HepG2 (cell line): Measurements from ENCODE around the gene PTPRN. TPM values are rescaled to one million over a fixed set of nuclear protein-coding genes. Genes with fewer than 3 reads are reported as not detected.

Experiments
- ATF6 ChIP-seq: sonication (generic); formaldehyde crosslinking; conservative IDR thresholded peaks from 2 replicates; pipeline ENCODE4 v1.4.0; 2020; ENCODE audit warnings: missing genetic modification reagents
- CHD4 ChIP-seq: fragments of 200-600 bp; sonication (generic); IDR thresholded peaks from 2 replicates; pipeline ENCODE4 v1.7.0; 2017; ENCODE audit warnings: mild to moderate bottlenecking, low read length, borderline replicate concordance
- KLF16 ChIP-seq, 2 experiments: sonication (generic) in 1 of 2; formaldehyde crosslinking in 1 of 2; IDR thresholded peaks; 2 replicates each; pipeline versions ENCODE4 v1.6.1 to v1.8.0; 2016 to 2023; ENCODE audit warnings: missing genetic modification reagents in 2 of 2, missing compliant biosample characterization in 1 of 2
- MBNL3 ChIP-seq: fragments of 250-450 bp; sonication (Bioruptor Pico); conservative IDR thresholded peaks from 2 replicates; pipeline ENCODE4 v1.8.0; 2022; ENCODE audit warnings: mild to moderate bottlenecking, inconsistent platforms
- MIER2 ChIP-seq: IDR thresholded peaks from 2 replicates; pipeline ENCODE4 v1.6.1; 2016; ENCODE audit warnings: missing biosample characterization, missing genetic modification reagents
- RXRB ChIP-seq: IDR thresholded peaks from 2 replicates; pipeline ENCODE4 v1.6.1; 2016; ENCODE audit warnings: borderline replicate concordance, missing genetic modification reagents, missing compliant biosample characterization
- SKIL ChIP-seq: sonication (generic); formaldehyde crosslinking; IDR thresholded peaks from 2 replicates; pipeline ENCODE4 v1.8.0; 2022; ENCODE audit warnings: missing genetic modification reagents, mild to moderate bottlenecking, moderate library complexity, borderline replicate concordance
- TGIF2 ChIP-seq: IDR thresholded peaks from 2 replicates; pipeline ENCODE4 v1.6.1; 2016; ENCODE audit warnings: control low read depth, missing compliant biosample characterization
- THAP7 ChIP-seq: sonication (generic); formaldehyde crosslinking; IDR thresholded peaks from 2 replicates; pipeline ENCODE4 v1.8.1; 2023; ENCODE audit warnings: mild to moderate bottlenecking, missing genetic modification reagents
- ZBTB10 ChIP-seq: sonication (generic); formaldehyde crosslinking; IDR thresholded peaks from 2 replicates; pipeline ENCODE4 v1.4.0; 2020; ENCODE audit warnings: missing genetic modification reagents, borderline replicate concordance
- ZBTB2 ChIP-seq: sonication (generic); formaldehyde crosslinking; IDR thresholded peaks from 2 replicates; pipeline ENCODE4 v1.8.0; 2022; ENCODE audit warnings: low read depth, missing genetic modification reagents
- ZBTB42 ChIP-seq: sonication (generic); formaldehyde crosslinking; IDR thresholded peaks from 2 replicates; pipeline ENCODE4 v1.5.0; 2020; ENCODE audit warnings: mild to moderate bottlenecking, missing genetic modification reagents
- ZNF788 ChIP-seq: sonication (generic); formaldehyde crosslinking; IDR thresholded peaks from 2 replicates; pipeline ENCODE4 v1.5.0; 2020; ENCODE audit warnings: mild to moderate bottlenecking, missing genetic modification reagents, borderline replicate concordance
- ZNF800 ChIP-seq: sonication (generic); formaldehyde crosslinking; IDR thresholded peaks from 2 replicates; pipeline ENCODE4 v1.4.0; 2020; ENCODE audit warnings: missing genetic modification reagents
- ZSCAN20 ChIP-seq: sonication (generic); formaldehyde crosslinking; IDR thresholded peaks from 2 replicates; pipeline ENCODE4 v1.4.0; 2020; ENCODE audit warnings: missing genetic modification reagents, mild to moderate bottlenecking, borderline replicate concordance
- polyA plus RNA-seq, 8 experiments: library from polyadenylated mRNA; depleted of rRNA in 3 of 8; stranded (reverse) in 7 of 8; unstranded in 1 of 8; fragments of >200 nt; fragmentation: Illumina TruSeq in 4 of 8; extraction: Trizol in 4 of 8; gene quantifications; 2 replicates each; pipeline versions ENCODE4 v1.2.1 to v1.2.3, GENCODE V29; 2011 to 2016; ENCODE audit warnings: low read depth in 4 of 8, missing spikeins in 1 of 8, mixed read lengths in 1 of 8; ENCODE audit not compliant: insufficient read depth in 1 of 8
- total RNA-seq, 5 experiments: library from RNA; depleted of rRNA; stranded (reverse); fragments of >200 nt; fragmentation: Illumina TruSeq; extraction: Trizol; gene quantifications; 2 replicates each; pipeline ENCODE4 v1.2.3, GENCODE V29; 2016; ENCODE audit warnings: low read depth in 1 of 5

PTPRN gene
- total and polyA plus RNA-seq, 2 of the 13 experiments (the other 11 are each of a cell fraction or from before 2014, with no cell fraction given) = 0.26 TPM; not detected in 1

- TF ChIP-seq ATF6 (0 out of 2 replicates have a peak, but pooled peaks have one; percentile 61), ZBTB2 (CRISPR knock-in tag) (peak; percentile 70; the same call in 1 of the 2 replicates), ZNF800 (peak; percentile 64; the same call in 1 of the 2 replicates), MBNL3 (no peak), KLF16 (CRISPR knock-in tag; IDR thresholded peaks at IDR 0.05) (peak in 1 of 2 experiments; percentile 98; a peak in 3 of 4 replicates), RXRB (CRISPR knock-in tag) (peak; percentile 86), TGIF2 (CRISPR knock-in tag) (peak; percentile 94), ZNF788 (CRISPR knock-in tag) (peak; percentile 93; the same call in 1 of the 2 replicates), THAP7 (CRISPR knock-in tag) (peak; percentile 87), ZBTB42 (no peak; the same call in 1 of the 2 replicates), ZSCAN20 (peak; percentile 90), MIER2 (CRISPR knock-in tag) (peak; percentile 76), CHD4 (0 out of 2 replicates have a peak, but pooled peaks have one; percentile 36), SKIL (CRISPR knock-in tag) (no peak), ZBTB10 (CRISPR knock-in tag) (no peak)
Observed at GRCh38 chr2:219245148-219245898, 63.9 kb downstream of the PTPRN start, which contains the start of the genes GLB1L and STK16 (continued).
